Natural killer cell treated with Interleukin-12 subunit alpha and Interleukin-12 subunit beta and Interleukin-15 and Interleukin-18, amount 100 ng/mL, for 72 hours (primary cell): Measurements from ENCODE around the gene NAPSA. TPM values are rescaled to one million over a fixed set of nuclear protein-coding genes. Genes with fewer than 3 reads are reported as not detected.
"Not testable (repeated sequence)": the region's sequence is repeated elsewhere in the genome, so short reads cannot be mapped to it uniquely, and the experiment has no call there.

Source experiments
- ATAC-seq, 2 donors: fragments of 150-1000 bp; cut with Tn5 transposase in 1 of 2; sonication (Bioruptor Pico), chemical (Tn5 transposase) in 1 of 2; 2 replicates each; pipeline ENCODE4 v1.10.0; 2021
- DNase-seq: peaks from one replicate; pipeline ENCODE4 v3.0.0; 2022; ENCODE audit warnings: low spot score
- H3K27ac Mint-ChIP-seq, 2 donors: 1 replicate in 1 of 2; 2 replicates in 1 of 2; pipeline ENCODE4 v1.8.0; 2022; ENCODE audit warnings: mixed read lengths in 2 of 2, mild to moderate bottlenecking in 1 of 2, moderate library complexity in 1 of 2
- H3K27me3 Mint-ChIP-seq, 2 donors: 1 replicate in 1 of 2; 2 replicates in 1 of 2; pipeline ENCODE4 v1.8.0; 2022; ENCODE audit warnings: mixed read lengths in 2 of 2
- H3K36me3 Mint-ChIP-seq: one replicate; pipeline ENCODE4 v1.8.0; 2022; ENCODE audit warnings: mixed read lengths
- H3K4me1 Mint-ChIP-seq, 2 donors: 1 replicate in 1 of 2; 2 replicates in 1 of 2; pipeline ENCODE4 v1.8.0; 2022; ENCODE audit warnings: low read depth in 2 of 2, mixed read lengths in 2 of 2, mild to moderate bottlenecking in 1 of 2
- H3K4me3 Mint-ChIP-seq: one replicate; pipeline ENCODE4 v1.8.0; 2022; ENCODE audit warnings: mixed read lengths
- H3K9me3 Mint-ChIP-seq: 2 replicates; pipeline ENCODE4 v1.8.0; 2022; ENCODE audit warnings: mixed read lengths
- total RNA-seq, 2 donors: library from RNA; stranded (reverse); gene quantifications; one replicate each; pipeline ENCODE4 v1.2.3, GENCODE V29; 2022

Gene NAPSA
- total RNA-seq, 2 donors from 2014 or later: 2.4 to 12.4 TPM

GRCh38 chr19:50359328-50359818 lies 6.1 kb downstream of the NAPSA start:
- Mint-ChIP-seq H3K4me3 (peak overlapping the region; percentile 92), H3K4me1 (peaks cover 54 to 62% of the 10 kb centered on the region in 2 donors), H3K36me3 (peaks cover 9% of the 10 kb centered on the region), H3K9me3 (no peaks in the 10 kb centered on the region), H3K27ac (peak overlapping the region; percentile 92 to 94), H3K27me3 (peaks cover 0 to 2% of the 10 kb centered on the region in 2 donors)
- DNase-seq (no peak), ATAC-seq (no peak)

- no peaks in the 10 kb centered on the region for H3K9me3 Mint-ChIP-seq
- DNase-seq (peak; percentile 84), ATAC-seq (peak; percentile 44 to 75)
- H3K4me1 Mint-ChIP-seq: peaks cover 51 to 60% of the 10 kb centered on the region in 2 donors
- peaks cover 9% of the 10 kb centered on the region for H3K36me3 Mint-ChIP-seq
- peak overlapping the region; percentile 92 to 94 for H3K27ac Mint-ChIP-seq
- H3K4me3 Mint-ChIP-seq: peak overlapping the region; percentile 92
- peaks cover 0 to 2% of the 10 kb centered on the region in 2 donors for H3K27me3 Mint-ChIP-seq
Observed at GRCh38 chr19:50358483-50359327, 6.7 kb downstream of the NAPSA start.

GRCh38 chr19:50357178-50358100 lies 8.0 kb downstream of the NAPSA start:
- peaks cover 0 to 2% of the 10 kb centered on the region in 2 donors for H3K27me3 Mint-ChIP-seq
- DNase-seq (peak; percentile 92), ATAC-seq (peak; percentile 86 to 93)
- H3K9me3 Mint-ChIP-seq: no peaks in the 10 kb centered on the region
- H3K4me3 Mint-ChIP-seq: peak overlapping the region; percentile 92
- H3K4me1 Mint-ChIP-seq: peaks cover 44 to 47% of the 10 kb centered on the region in 2 donors
- peaks cover 9% of the 10 kb centered on the region for H3K36me3 Mint-ChIP-seq
- peak overlapping the region; percentile 92 to 94 for H3K27ac Mint-ChIP-seq

- H3K27me3 Mint-ChIP-seq: peaks cover 0 to 2% of the 10 kb centered on the region in 2 donors
- no peak for DNase-seq
- no peak for ATAC-seq
Observed at GRCh38 chr19:50356691-50357177, 8.7 kb downstream of the NAPSA start.

GRCh38 chr19:50353487-50353880 lies 12.0 kb downstream of the NAPSA start:
- H3K9me3 Mint-ChIP-seq, H3K36me3 Mint-ChIP-seq, H3K27me3 Mint-ChIP-seq, H3K27ac Mint-ChIP-seq, H3K4me3 Mint-ChIP-seq, DNase-seq, ATAC-seq: not testable (repeated sequence)
- peaks cover 9 to 11% of the 10 kb centered on the region in 2 donors for H3K4me1 Mint-ChIP-seq

More at GRCh38 chr19:50356691-50357177, 8.7 kb downstream of the NAPSA start:
- Mint-ChIP-seq H3K9me3 (no peaks in the 10 kb centered on the region), H3K4me1 (peaks cover 37 to 40% of the 10 kb centered on the region in 2 donors), H3K4me3 (peak overlapping the region; percentile 92), H3K27ac (peak overlapping the region; percentile 92 to 94), H3K36me3 (peaks cover 9% of the 10 kb centered on the region)

- H3K4me1 Mint-ChIP-seq: peaks cover 6 to 10% of the 10 kb centered on the region in 2 donors
- no peak overlapping the region for H3K4me3 Mint-ChIP-seq
- H3K9me3 Mint-ChIP-seq: no peaks in the 10 kb centered on the region
- DNase-seq (no peak), ATAC-seq (no peak)
- no peaks in the 10 kb centered on the region for H3K36me3 Mint-ChIP-seq
- peaks cover 0 to 8% of the 10 kb centered on the region in 2 donors for H3K27me3 Mint-ChIP-seq
- H3K27ac Mint-ChIP-seq: no peak overlapping the region
Observed at GRCh38 chr19:50352242-50352641, 13.2 kb downstream of the NAPSA start.

GRCh38 chr19:50349277-50350057 lies 16.0 kb downstream of the NAPSA start:
- peaks cover 3 to 10% of the 10 kb centered on the region in 2 donors for H3K4me1 Mint-ChIP-seq
- DNase-seq: no peak
- H3K36me3 Mint-ChIP-seq: no peaks in the 10 kb centered on the region
- H3K27me3 Mint-ChIP-seq: peaks cover 0 to 6% of the 10 kb centered on the region in 2 donors
- peaks cover 4% of the 10 kb centered on the region for H3K9me3 Mint-ChIP-seq
- H3K27ac Mint-ChIP-seq: no peak overlapping the region
- H3K4me3 Mint-ChIP-seq: no peak overlapping the region
- ATAC-seq: no peak

- peak in 1 of 2 donors; percentile 49 for ATAC-seq
- not testable (repeated sequence) for H3K36me3 Mint-ChIP-seq
Observed at GRCh38 chr19:50347089-50347581, 18.3 kb downstream of the NAPSA start.

GRCh38 chr19:50344661-50345318 lies 20.6 kb downstream of the NAPSA start:
- Mint-ChIP-seq H3K9me3 (peaks cover 4% of the 10 kb centered on the region), H3K4me3 (no peak overlapping the region), H3K27me3 (peaks cover 0 to 6% of the 10 kb centered on the region in 2 donors), H3K36me3 (no peaks in the 10 kb centered on the region), H3K27ac (no peak overlapping the region), H3K4me1 (peaks cover 3 to 10% of the 10 kb centered on the region in 2 donors)
- DNase-seq: no peak
- no peak for ATAC-seq

More at GRCh38 chr19:50347089-50347581, 18.3 kb downstream of the NAPSA start:
- not testable (repeated sequence) for DNase-seq, H3K9me3 Mint-ChIP-seq, H3K27me3 Mint-ChIP-seq
- Mint-ChIP-seq H3K4me1 (peaks cover 3 to 10% of the 10 kb centered on the region in 2 donors), H3K4me3 (peak overlapping the region; percentile 50), H3K27ac (peak overlapping the region; percentile 20 to 32)

- ATAC-seq: peak; percentile 32 to 69
- Mint-ChIP-seq H3K4me1 (no peaks in the 10 kb centered on the region), H3K27ac (no peak overlapping the region), H3K9me3 (peaks cover 4% of the 10 kb centered on the region), H3K27me3 (peaks cover 0 to 3% of the 10 kb centered on the region in 2 donors), H3K4me3 (no peak overlapping the region), H3K36me3 (no peaks in the 10 kb centered on the region)
- DNase-seq: no peak
Observed at GRCh38 chr19:50341091-50341564, 24.3 kb downstream of the NAPSA start.

GRCh38 chr19:50340331-50340730 lies 25.1 kb downstream of the NAPSA start:
- DNase-seq (no peak), ATAC-seq (no peak)
- H3K27me3 Mint-ChIP-seq: peaks cover 0 to 9% of the 10 kb centered on the region in 2 donors
- H3K27ac Mint-ChIP-seq: no peak overlapping the region
- H3K4me3 Mint-ChIP-seq: no peak overlapping the region
- no peaks in the 10 kb centered on the region for H3K36me3 Mint-ChIP-seq
- peaks cover 4% of the 10 kb centered on the region for H3K9me3 Mint-ChIP-seq
- peaks cover 4 to 6% of the 10 kb centered on the region in 2 donors for H3K4me1 Mint-ChIP-seq

- not testable (repeated sequence) for H3K36me3 Mint-ChIP-seq, ATAC-seq, H3K27ac Mint-ChIP-seq, H3K4me3 Mint-ChIP-seq, H3K9me3 Mint-ChIP-seq
- Mint-ChIP-seq H3K27me3 (peaks cover 0 to 20% of the 10 kb centered on the region in 2 donors), H3K4me1 (peaks cover 18 to 23% of the 10 kb centered on the region in 2 donors)
- DNase-seq: peak; percentile 20
Observed at GRCh38 chr19:50337031-50337430, 28.4 kb downstream of the NAPSA start.
